ENCODE measurements around the gene FLNB.

Gene FLNB

GRCh38 chr3:58217209-58217811, 209.1 kb downstream of the FLNB start:
- DNase-seq = no peak

GRCh38 chr3:58218904-58219303, 210.7 kb downstream of the FLNB start:
- DNase-seq = no peak
